Daoy (cell line): Measurements from ENCODE around the gene S100A2. TPM values are rescaled to one million over a fixed set of nuclear protein-coding genes. Genes with fewer than 3 reads are reported as not detected.
"Not testable (repeated sequence)": the region's sequence is repeated elsewhere in the genome, so short reads cannot be mapped to it uniquely, and the experiment has no call there.

Experiments used
- DNase-seq: peaks from one replicate; pipeline ENCODE4 v3.0.0-alpha.2; 2015; ENCODE audit warnings: low read depth
- total RNA-seq: library from RNA; depleted of rRNA; stranded (reverse); fragments of >200 nt; shearing (Covaris generic); gene quantifications from 2 replicates; pipeline ENCODE4 v1.2.3, GENCODE V29; 2014

Gene S100A2
- total RNA-seq, 1 experiment from 2014 or later = 86.8 TPM

DNA sequence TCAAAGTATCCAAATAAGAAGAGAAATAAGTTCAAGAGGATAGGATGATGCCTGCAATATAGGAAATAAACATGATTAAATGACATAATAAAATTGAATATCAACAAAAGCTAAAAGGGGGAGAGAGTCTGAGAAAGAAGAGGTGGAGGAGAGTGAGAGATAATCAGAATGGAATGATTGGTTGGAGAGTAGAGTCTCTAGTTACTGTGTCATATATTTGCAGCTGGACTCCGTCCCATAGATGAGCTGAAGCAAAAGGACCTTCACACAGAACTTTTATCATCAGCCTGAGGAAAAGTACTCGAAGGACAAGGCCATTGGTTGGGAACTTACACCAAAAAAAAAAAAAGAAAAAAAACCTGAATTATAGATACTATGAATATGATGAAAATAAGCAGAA, 22.8 kb upstream of the S100A2 start:
- no peak for DNase-seq

DNA sequence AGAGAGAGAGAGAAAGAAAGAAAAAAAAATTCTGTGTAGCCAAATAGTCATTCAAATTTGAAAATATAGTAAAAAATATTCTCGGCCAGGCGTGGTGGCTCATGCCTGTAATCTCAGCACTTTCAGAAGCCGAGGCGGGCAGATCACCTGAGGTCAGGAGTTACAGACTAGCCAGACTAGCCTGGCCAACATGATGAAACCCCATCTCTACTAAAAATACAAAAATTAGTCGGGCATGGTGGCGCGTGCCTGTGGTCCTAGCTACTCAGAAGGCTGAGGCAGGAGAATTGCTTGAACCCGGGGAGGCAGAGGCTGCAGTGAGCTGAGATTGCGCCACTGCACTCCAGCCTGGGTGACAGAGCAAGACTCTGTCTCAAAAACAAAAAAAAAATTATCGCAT, 22.4 kb upstream of the S100A2 start:
- DNase-seq = not testable (repeated sequence)

DNA sequence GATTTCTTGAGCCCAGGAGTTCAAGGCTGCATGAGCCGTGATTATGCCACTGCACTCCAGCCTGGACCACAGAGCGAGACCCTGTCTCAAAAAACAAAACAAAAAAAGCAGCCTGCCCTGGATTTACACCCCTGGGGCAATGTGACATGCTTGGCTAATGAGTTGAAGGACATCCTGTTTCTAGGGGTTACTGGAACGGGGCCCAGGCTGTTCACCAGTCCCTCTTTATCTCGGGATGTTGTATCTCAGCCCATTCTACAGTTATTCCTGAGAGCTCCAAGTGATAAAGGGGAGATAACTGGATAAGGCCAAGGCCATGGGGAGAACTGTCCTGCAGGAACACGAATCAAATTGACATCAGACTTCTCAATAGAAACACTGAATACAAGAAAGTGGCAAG, 21.7 kb upstream of the S100A2 start:
- DNase-seq = peak; percentile 35

DNA sequence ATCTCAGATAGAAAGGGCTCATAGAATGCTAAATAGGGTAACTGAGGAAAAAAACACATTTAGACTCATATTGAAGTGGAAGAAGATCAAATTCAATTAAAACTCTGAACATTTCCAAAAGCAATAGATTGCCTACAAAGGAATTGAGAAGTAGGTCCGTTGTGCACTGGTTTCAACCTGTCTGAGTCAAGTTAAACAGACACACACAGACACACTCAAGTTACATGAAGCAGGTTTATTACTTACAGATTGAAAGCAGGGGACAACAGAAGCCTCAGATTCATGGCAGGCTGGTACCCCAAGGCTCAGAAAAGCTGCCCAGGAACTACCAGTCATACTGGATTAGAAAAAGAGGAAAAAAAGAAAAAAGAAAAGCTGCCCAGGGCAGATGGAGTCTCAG, 20.7 kb upstream of the S100A2 start:
- DNase-seq = no peak

DNA sequence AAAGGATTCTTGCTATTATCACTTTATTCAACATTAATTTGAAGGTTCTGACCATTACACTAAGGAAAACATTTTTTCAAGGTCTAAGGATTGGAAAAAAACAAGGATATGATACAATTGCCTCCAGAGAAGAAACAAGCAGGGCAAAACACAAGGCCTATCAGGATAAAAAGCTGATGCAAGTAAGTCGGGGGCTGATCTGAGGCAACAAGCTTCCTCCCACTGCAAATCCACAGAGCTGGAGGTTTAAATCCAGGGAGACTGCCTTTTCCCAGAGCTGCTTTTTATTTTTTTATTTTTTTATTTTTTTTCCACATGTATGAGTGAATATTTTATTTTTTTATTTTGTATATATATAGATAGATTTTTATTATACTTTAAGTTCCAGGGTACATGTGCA, 19.4 kb upstream of the S100A2 start:
- DNase-seq = no peak

DNA sequence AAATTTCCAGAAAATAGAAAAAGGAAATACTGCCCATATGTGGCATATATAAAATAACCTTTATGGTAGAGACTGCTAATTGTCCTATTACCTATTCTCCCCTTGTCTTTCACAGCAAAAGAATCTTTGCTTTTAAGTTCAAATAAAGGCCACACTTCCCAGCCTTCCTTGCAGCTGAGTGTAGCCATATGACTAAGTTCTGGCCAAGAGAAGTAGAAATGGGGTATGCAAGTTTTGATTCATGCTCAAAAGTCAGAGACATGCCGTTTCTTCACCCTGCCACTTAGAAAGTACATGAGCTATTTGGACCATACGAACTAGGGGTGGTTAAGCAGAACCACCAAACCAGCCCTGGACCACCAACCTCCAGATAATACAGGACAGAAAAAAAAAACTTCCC, 18.3 kb upstream of the S100A2 start:
- no peak for DNase-seq

DNA sequence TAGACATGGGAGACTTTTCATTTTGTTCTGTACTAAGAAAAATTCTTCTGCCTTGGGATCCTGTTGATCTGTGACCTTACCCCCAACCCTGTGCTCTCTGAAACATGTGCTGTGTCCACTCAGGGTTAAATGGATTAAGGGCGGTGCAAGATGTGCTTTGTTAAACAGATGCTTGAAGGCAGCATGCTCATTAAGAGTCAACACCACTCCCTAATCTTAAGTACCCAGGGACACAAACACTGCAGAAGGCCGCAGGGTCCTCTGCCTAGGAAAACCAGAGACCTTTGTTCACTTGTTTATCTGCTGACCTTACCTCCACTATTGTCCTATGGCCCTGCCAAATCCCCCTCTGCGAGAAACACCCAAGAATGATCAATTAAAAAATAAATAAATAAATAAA, 17.9 kb upstream of the S100A2 start:
- DNase-seq = not testable (repeated sequence)

DNA sequence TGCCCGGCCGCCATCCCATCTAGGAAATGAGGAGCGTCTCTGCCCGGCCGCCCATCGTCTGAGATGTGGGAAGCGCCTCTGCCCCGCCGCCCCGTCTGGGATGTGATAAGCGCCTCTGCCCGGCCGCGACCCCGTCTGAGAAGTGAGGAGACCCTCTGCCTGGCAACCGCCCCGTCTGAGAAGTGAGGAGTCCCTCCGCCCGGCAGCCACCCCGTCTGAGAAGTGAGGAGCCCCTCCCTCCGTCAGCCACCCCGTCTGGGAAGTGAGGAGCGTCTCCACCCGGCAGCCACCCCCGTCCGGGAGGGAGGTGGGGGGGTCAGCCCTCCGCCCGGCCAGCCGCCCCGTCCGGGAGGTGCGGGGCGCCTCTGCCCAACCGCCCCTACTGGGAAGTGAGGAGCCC, 17.2 kb upstream of the S100A2 start:
- not testable (repeated sequence) for DNase-seq

DNA sequence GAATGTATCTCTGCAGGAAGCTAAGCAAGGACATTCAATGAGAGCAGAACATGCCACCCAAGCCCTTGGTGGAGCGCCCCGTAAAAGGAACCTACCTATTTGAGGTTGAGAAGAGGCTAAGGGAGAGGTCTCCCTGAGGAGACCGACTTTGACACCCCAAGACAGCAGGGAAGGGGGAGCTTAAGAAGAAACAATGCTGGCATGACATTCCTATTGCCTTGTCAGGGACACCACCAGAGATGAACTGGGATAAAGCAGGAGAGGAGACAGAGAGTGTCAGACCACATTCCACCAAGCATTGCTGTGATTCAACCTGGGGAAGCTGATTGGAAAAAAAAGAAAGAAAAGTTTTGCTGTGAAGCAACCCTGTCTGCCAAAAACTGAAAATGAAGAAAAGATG, 13.3 kb upstream of the S100A2 start:
- no peak for DNase-seq

DNA sequence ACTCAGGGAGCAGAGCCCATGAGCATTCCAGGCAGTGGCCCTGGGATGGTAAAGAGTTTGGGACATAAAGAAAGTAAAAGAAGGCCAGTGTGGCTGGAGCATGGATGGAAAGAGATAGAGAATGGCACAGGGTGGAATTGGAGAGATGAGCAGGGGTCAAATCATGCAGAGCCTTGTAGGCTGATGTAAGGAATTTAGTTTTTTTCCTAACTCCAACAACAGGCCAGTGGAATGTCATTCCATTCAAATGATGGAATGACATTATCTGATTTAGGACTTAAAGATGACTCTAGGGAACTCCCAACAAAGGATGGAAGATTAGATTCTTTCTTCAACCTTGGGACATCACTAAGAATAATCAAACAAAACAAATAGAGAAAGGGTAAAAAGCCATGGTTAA, 12.8 kb upstream of the S100A2 start:
- no peak for DNase-seq

DNA sequence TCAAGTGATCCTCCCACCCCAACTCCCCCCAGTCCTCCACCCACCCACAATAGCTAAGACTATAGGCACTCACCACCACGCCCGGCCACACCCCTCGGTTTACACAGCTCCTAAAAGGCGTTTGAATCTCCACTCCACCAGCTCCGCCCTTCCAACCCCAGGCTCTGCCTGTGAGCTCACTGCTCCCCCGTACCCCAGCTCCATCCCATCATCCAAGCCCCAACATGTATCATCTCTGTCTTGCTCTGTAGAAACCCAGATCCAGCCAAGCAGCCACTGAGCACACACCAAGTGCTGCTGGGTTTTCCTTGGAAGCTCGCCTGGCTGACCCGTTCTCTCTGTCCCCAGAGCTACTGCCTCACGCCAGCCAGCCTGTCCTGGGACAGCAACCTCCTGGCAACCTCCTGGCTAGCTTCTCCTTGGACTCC, 12.0 kb upstream of the S100A2 start:
- no peak for DNase-seq

DNA sequence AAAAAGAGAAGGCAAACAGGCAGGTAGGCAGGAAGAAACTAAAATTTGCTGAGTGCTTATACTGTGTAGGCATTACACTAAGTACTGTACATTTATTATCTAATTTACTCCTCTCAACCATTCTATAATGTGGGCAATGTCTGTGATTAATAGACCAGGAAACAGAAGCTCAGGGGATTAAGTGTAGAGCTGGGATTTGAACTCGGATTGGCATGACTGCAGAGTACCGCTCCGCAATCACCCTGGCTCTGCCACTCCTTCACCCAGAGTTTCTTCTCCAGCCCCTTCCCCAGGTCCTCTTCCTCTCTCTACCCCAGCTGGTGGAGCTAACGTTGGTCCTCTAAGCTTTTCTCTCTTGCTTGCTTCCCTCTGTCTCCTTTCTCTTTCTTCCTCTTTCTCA, 11.5 kb upstream of the S100A2 start:
- no peak for DNase-seq

DNA sequence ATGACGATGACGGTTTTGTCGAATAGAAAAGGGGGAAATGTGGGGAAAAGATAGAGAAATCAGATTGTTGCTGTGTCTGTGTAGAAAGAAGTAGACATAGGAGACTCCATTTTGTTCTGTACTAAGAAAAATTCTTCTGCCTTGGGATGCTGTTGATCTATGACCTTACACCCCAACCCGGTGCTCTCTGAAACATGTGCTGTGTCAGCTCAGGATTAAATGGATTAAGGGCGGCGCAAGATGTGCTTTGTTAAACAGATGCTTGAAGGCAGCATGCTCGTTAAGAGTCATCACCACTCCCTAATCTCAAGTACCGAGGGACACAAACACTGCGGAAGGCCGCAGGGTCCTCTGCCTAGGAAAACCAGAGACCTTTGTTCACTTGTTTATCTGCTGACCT, 9.9 kb upstream of the S100A2 start:
- DNase-seq = not testable (repeated sequence)

DNA sequence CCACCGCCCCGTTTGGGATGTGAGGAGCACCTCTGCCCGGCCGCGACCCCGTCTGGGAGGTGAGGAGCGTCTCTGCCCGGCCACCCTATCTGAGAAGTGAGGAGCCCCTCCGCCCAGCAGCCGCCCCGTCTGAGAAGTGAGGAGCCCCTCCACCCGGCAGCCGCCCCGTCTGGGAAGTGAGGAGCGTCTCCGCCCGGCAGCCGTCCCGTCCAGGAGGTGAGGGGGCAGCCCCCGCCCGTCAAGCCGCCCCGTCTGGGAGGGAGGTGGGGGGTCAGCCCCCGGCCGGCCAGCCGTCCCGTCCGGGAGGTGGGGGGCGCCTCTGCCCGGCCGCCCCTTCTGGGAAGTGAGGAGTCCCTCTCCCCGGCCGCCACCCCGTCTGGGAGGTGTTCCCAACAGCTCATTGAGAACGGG, 9.4 kb upstream of the S100A2 start:
- DNase-seq = not testable (repeated sequence)

DNA sequence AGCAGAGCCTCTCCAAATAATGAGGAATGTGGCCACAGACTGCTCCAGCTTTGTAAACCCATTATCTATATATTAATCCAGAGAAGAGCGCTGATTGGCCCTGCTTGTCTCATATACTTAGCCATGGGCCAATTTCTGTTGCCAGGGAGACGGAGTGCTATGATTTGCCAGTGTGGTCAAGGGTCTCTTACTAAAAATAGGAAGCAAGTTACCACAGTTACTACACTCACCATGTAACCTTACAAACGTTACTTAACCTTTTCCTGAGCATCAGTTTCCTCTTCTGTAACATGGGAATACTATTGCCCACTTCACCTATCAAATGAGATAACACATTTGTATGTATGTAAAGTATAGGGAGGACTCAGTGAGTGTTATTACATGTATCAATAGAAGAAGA, 7.7 kb upstream of the S100A2 start:
- no peak for DNase-seq

DNA sequence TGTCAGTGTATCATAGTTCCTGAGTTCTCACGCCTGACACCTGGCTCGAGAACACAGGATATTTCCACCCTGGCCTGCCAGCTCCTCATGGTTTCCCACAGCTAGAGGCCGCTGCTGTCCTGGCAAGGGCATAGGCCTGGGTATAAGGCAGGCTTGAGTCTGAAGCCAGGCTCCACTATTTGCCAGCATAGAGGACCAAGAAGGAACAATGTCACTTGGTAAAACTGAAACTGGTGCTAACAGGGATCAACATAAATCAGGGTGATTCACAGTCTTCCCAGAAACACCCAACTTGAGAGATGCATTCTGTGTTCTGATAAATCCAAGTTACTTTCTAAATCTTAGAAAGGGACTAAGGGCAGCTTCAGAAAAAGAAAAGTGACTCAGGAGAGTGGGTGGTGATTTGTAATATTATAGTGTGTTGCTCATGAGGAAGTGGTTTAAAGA, 6.9 kb upstream of the S100A2 start:
- peak; percentile 89 for DNase-seq

DNA sequence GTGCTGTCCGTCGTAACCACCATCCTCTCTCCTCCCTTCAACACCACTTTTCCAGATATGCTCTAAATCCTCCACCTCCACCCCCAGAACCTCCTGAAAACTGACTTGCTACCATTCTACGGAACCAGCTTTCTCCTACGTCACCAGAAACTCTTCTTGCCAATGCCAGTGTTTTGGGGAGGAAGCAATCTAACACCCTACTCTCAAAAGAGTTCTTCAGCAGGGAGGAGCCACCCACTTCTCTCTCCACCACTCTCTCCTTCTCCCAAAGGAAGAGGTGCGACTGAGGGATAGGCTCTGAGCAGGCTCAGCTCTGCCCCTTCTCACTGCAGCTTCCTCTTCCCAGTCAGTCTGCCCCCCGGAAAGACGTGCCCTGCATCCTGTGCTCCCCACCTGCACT, 6.1 kb upstream of the S100A2 start:
- no peak for DNase-seq

DNA sequence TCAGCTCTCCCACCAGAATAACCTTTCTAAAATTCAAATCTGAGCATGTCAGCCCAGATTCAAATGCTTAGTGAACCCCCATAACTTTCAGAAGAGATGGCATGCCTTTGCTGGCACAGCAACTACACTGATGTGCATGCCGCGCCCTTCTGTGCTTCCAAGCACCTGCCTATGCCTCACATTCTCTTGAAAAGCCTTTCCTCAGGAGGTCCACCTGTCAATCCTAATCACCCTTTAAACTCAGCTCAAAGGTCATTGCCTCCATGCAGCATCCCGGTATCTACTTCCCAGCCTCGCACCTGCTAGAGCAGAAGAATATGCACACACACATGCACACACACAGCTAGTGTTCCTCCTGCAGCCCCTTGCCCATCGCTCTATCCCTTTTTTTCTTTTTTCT, 5.2 kb upstream of the S100A2 start:
- no peak for DNase-seq

DNA sequence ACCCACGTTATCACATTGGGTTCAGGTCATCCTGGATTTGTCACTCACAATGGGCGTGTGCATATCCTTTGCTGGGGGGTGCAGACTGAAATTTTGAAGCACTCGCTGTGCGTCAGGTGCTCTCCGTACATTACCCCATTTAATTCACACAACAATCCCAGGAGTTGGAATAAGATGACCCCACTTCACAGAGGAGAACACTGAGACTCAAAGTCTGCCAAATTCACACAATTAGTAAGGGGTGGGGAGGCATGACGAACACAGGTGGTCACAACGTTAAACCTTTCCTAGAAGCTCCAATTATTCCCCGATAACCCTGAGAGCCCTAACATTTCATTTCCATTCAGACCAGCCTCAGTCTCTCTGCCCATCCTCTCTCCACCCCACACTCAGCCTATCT, 3.8 kb upstream of the S100A2 start:
- DNase-seq = no peak

DNA sequence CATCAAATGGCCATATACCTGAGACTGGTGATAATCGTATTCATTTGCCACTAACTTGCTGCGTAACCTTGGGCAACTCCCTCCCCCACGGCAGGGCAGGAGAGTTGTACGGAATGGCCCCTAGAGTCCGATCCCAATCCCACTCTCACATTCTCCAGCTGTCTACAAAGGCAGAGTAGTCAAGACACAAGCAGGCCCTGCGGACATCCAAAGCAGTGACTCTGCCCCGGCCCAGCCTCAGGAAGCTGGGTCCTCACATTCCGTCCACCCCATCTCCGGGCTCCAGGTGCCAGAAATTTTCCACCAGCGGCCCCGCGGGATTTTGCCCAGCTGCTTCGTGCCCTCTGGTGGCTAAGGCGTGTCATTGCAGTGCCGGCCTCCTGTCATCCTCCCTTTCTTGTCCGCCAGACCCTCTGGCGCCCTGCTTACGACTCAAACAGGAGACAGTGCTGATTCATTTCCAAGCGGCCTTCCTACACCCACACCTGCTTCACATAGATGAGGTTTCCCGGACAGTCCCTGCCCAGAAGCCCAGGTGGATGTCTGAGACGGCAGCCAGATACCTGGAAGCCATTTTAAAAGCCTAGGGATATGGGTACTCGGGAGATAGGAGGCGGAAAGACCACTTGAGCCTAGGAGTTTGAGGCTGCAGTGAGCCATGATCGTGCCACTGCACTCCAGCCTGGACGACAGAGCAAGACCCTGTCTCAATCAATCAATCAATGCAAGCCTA, 2.9 kb upstream of the S100A2 start:
- DNase-seq = peak; percentile 94

DNA sequence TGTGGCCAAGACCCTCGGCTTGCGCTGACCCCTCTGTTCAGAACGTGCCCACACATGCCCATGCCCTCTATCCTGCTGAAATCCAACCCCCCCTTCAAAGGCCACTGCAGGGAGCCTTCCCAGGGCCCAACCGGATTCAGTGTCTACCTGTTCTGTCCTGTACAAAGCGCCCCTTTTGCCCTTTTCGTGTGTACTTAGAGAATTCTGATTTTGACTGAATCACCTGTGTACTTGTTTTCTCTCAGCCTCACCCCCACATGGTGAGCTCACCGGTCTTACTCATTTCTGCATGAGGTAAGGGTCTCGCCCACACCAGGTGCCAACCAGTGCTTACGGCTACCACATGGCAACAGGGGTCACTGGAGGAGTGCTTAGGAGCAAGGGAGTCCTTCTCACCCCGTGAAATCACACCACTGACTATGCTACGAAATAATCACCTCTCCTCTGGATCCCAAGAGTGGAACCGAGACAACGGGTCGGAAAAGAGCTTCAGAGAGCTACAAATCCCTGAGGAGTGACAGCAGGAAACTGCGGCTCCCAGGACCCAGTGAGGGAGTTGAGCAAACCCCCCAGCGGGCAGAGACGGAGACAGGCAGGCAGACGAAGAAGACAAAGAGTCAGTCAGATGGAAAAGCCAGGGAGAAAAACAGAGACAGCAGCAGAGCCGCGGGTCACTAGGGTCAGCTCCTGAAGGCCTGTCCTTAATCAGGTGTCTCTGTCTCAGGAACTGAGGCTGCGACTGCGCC, 2.1 kb upstream of the S100A2 start:
- DNase-seq = peak; percentile 90

DNA sequence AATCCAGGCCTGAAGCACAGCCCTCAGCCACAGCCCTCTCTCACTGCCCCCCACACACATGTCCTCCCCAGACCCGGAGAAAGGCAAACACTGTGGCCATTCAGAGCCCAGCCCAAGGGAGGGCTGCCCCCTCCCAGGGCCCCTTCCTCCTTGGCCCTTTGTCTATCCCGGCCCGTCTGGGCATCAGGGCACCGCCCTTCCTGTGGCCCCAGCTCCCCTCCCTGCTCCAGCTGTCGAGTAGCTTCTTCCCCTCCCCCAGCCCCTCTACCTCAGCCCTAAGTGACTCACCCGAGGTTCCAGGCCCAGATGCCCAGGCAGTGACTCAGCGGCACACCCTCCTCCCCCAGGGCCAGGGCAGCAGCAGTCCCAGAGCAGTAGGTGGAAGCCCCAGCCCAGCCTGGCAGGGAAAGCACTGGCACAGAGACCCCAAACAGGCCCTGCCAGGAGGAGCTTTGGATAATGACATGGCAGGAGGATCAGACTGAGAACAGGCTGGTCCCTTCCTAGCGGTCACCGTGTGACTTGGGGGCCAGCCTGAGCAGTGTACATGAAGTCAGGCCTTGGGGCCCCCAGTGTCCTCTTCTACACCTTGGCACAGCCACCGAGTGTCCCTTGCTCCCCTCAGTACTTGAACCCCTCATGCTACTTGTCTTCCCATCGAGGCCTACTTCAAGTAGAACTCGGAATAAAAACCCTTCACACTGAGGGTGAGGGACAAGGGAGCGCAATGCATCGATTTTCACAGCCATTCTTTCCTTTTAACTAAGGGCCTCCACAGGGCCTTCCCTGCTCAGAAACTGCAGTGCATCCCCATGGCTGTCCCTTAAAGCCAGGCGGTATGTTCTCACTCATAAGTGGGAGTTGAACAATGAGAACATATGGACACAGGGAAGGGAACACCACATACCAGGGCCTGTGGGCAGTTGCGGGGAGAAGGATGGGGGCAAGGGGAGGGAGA, 1.0 kb upstream of the S100A2 start:
- DNase-seq = peak; percentile 100
